DND-41 (cell line): Measurements from ENCODE around the gene NOP16.

ENCODE experiments used
- ATAC-seq: fragments of 200-7000 bp; cut with Tn5 transposase; 3 replicates; pipeline ENCODE4 v1.9.1; 2021; ENCODE audit warnings: low read depth; ENCODE audit not compliant: insufficient read depth
- DNase-seq: peaks from one replicate; pipeline ENCODE4 v3.0.0-alpha.2; 2020
- H2AFZ ChIP-seq: 2 replicates; pipeline ENCODE4 v1.6.0; 2012; ENCODE audit warnings: low read depth, low read length
- H3K27ac ChIP-seq: 2 replicates; pipeline ENCODE4 v1.5.1; 2012; ENCODE audit warnings: low read length, inconsistent platforms
- H3K27me3 ChIP-seq: fragments of 200-600 bp; sonication (generic); 2 replicates; pipeline ENCODE4 v1.6.0; 2012; ENCODE audit warnings: low read length, mild to moderate bottlenecking, inconsistent platforms; ENCODE audit not compliant: insufficient read depth, poor library complexity
- H3K36me3 ChIP-seq: 2 replicates; pipeline ENCODE4 v1.5.1; 2012; ENCODE audit warnings: low read length, inconsistent platforms; ENCODE audit not compliant: insufficient read depth
- H3K4me1 ChIP-seq: 2 replicates; pipeline ENCODE4 v1.5.1; 2012; ENCODE audit warnings: mild to moderate bottlenecking, low read length; ENCODE audit not compliant: insufficient read depth
- H3K4me2 ChIP-seq: 2 replicates; pipeline ENCODE4 v1.6.0; 2012; ENCODE audit warnings: mild to moderate bottlenecking, moderate library complexity, low read length, inconsistent platforms; ENCODE audit not compliant: insufficient read depth
- H3K4me3 ChIP-seq, 2 experiments: fragments of 200-600 bp in 1 of 2; shearing (Covaris generic) in 1 of 2; 2 replicates each; pipeline ENCODE4 v1.5.1; 2012 to 2016; ENCODE audit warnings: inconsistent platforms in 2 of 2, low read length in 2 of 2, mild to moderate bottlenecking in 2 of 2, low read depth in 1 of 2, moderate library complexity in 1 of 2
- H3K79me2 ChIP-seq: 2 replicates; pipeline ENCODE4 v1.6.0; 2012; ENCODE audit warnings: low read length, inconsistent platforms; ENCODE audit not compliant: insufficient read depth
- H3K9ac ChIP-seq: 2 replicates; pipeline ENCODE4 v1.6.0; 2012; ENCODE audit warnings: low read depth, mild to moderate bottlenecking, inconsistent platforms, low read length, moderate library complexity
- H3K9me3 ChIP-seq: 2 replicates; pipeline ENCODE4 v1.5.1; 2012; ENCODE audit warnings: low read length, moderate library complexity, mild to moderate bottlenecking, inconsistent platforms; ENCODE audit not compliant: insufficient read depth, severe bottlenecking
- H4K20me1 ChIP-seq: 2 replicates; pipeline ENCODE4 v1.6.0; 2012; ENCODE audit warnings: low read length; ENCODE audit not compliant: insufficient read depth
- CTCF ChIP-seq: IDR thresholded peaks from 2 replicates; pipeline ENCODE4 v1.5.1; 2012; ENCODE audit warnings: borderline replicate concordance, low read length, moderate library complexity, mild to moderate bottlenecking; ENCODE audit not compliant: poor library complexity, severe bottlenecking; ENCODE audit errors: extremely low read depth
- EZH2 ChIP-seq: IDR thresholded peaks from 3 replicates; pipeline ENCODE4 v1.6.1; 2012; ENCODE audit warnings: borderline replicate concordance, low read depth, mild to moderate bottlenecking, moderate library complexity, low read length, inconsistent platforms; ENCODE audit not compliant: severe bottlenecking

The NOP16 gene

GRCh38 chr5:176339304-176339703, 49.1 kb downstream of the NOP16 start:
- Histone ChIP-seq H3K9ac (no peak overlapping the region), H4K20me1 (no peaks in the 10 kb centered on the region), H3K4me1 (no peaks in the 10 kb centered on the region), H2AFZ (no peak overlapping the region), H3K27ac (no peak overlapping the region), H3K79me2 (no peaks in the 10 kb centered on the region), H3K4me2 (no peak overlapping the region), H3K4me3 (no peak overlapping the region), H3K27me3 (no peaks in the 10 kb centered on the region), H3K9me3 (no peaks in the 10 kb centered on the region), H3K36me3 (peaks cover 18% of the 10 kb centered on the region)
- ATAC-seq (no peak), DNase-seq (no peak)
- TF ChIP-seq CTCF (no peak), EZH2 (no peak)

DNA sequence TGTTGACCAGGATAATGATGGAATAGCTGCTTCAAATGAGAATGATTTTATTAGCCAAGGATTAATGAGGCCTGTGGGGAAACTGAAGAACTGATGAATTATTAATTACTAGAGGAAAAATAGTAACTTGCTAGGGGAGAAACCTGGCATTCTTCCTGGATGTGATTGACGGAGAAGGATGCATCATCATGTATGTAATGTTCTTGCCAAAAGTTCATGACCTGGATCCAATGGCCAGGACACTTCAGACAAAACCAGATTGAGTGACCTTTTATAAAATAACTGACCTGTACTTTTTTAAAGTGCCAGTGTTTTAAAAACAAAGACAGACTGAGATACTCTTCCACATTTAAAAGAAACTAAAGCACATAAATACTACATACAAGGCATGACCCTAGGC, 50.5 kb downstream of the NOP16 start:
- H4K20me1 ChIP-seq: no peaks in the 10 kb centered on the region
- peaks cover 14% of the 10 kb centered on the region for H3K36me3 ChIP-seq
- no peak overlapping the region for H3K9ac ChIP-seq
- no peaks in the 10 kb centered on the region for H3K9me3 ChIP-seq
- no peak for TF ChIP-seq CTCF
- no peak for TF ChIP-seq EZH2
- H3K4me1 ChIP-seq: no peaks in the 10 kb centered on the region
- H2AFZ ChIP-seq: no peak overlapping the region
- DNase-seq (no peak), ATAC-seq (no peak)
- H3K27ac ChIP-seq: no peak overlapping the region
- no peaks in the 10 kb centered on the region for H3K27me3 ChIP-seq
- H3K79me2 ChIP-seq: no peaks in the 10 kb centered on the region
- H3K4me2 ChIP-seq: no peak overlapping the region
- H3K4me3 ChIP-seq: no peak overlapping the region

DNA sequence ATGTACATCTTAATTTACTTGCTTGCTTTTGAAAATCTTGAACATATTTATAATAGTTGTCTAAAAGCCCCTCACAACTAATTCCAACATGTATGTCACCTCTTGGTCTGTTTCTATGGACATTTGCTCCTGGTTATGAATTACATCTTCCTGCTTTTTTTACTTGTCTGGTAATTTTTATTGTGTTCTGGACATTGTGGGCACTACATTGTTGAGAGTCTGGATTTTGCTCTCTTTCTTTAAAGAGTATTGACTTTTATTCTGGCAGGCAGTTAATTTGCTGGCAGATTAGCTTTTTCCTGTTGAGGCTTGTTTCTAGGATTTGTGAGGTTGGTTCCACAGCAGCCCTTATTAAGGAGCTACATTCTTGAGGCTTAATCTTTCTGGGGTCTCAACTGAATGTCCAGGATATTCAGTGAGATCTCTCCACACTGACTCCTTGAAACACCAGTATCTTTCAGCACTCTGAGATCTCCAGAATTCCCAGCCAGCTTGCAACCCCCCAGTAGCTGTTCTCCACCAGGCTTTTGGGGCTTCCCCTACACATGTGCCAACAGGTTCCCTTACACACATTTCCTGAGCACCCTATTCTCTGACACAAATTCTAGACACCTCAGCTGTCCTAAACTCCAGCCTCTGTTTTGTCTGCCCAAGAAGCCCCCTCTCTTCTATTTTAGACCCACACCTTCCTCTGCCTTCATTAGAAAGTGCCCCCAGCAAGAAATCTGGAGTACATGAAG, 54.2 kb downstream of the NOP16 start:
- no peaks in the 10 kb centered on the region for H3K27me3 ChIP-seq
- no peaks in the 10 kb centered on the region for H4K20me1 ChIP-seq
- no peaks in the 10 kb centered on the region for H3K4me1 ChIP-seq
- H2AFZ ChIP-seq: no peak overlapping the region
- H3K27ac ChIP-seq: no peak overlapping the region
- peaks cover 11% of the 10 kb centered on the region for H3K36me3 ChIP-seq
- DNase-seq (no peak), ATAC-seq (no peak)
- no peak overlapping the region for H3K9ac ChIP-seq
- no peak for TF ChIP-seq EZH2
- no peak for TF ChIP-seq CTCF
- no peak overlapping the region for H3K4me2 ChIP-seq
- H3K79me2 ChIP-seq: no peaks in the 10 kb centered on the region
- H3K9me3 ChIP-seq: no peaks in the 10 kb centered on the region
- H3K4me3 ChIP-seq: no peak overlapping the region
